ENCODE measurements around the gene FITM1.

FITM1 gene

GRCh38 chr14:24119691-24120090 is 10.8 kb upstream of the FITM1 start:
- DNase-seq (ENCODE audit: low spot score): no peak

DNA sequence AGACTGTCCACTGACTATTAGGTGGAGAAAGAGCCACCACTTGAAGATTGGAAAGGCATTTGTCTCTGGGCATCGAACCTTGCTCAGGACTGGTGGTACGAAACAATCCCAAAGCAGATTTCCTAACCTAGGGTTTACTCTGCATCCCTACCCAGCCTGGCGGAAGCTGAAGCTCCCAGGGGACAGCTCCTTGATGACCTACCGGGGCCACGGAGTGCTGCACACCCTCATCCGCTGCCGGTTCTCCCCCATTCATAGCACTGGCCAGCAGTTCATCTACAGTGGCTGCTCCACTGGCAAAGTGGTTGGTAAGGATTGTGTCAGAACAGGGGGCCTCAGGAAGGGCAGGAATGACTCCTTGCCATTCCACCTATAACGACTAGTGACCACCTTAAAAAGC is 9.2 kb upstream of the FITM1 start:
- DNase-seq (ENCODE audit: low spot score): no peak

DNA sequence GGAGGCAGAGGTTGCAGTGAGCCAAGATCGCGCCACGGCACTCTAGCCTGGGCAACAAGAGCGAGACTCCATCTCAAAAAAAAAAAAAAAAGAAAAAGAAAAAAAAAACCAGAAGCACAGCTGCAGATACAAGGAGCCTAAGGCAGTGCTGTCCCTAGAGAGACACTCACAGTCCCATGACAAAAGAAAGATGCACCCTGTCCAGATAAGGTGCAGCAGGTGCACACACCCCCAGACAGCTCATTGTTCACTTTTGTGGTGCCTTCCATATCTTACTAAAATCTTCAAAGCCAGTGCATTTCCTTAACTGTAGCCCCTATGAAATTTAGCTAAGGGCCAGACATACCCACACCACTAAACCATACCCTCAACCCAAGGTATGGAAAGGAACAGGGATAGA is 8.0 kb upstream of the FITM1 start:
- no peak for DNase-seq (ENCODE audit: low spot score)

DNA sequence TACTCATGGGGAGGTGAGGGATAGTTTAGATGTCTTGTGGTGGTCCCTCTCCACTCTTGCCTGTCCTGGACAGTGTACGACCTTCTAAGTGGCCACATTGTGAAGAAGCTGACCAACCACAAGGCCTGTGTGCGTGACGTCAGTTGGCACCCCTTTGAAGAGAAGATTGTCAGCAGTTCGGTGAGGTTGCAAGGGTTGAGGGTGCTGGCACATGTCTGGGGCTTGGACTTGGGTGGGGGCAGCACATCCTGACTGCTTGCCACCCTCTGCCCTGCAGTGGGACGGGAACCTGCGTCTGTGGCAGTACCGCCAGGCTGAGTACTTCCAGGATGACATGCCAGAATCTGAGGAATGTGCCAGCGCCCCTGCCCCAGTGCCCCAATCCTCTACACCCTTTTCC is 7.6 kb upstream of the FITM1 start:
- no peak for DNase-seq (ENCODE audit: low spot score)

- no peak for DNase-seq (ENCODE audit: low spot score)
Measured at GRCh38 chr14:24123424-24124417, 6.7 kb upstream of the FITM1 start.

DNA sequence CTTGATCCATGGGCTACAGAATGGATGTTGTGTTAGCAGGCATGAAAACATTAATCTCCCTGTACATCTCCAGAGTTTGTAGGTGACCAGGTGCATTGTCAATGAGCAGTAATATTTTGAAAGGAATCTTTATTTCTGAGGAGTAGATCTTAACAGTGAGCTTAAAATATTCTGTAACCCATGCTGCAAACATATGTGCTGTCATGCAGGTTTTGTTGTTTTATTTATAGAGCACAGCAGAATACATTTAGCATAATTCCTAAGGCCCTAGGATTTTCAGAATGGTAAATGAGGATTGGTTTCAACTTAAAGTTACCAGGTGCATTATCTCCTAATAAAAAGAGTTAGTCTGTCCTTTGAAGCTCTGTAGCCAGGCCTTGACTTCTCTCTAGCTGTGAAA is 3.5 kb upstream of the FITM1 start:
- no peak for DNase-seq (ENCODE audit: low spot score)

DNA sequence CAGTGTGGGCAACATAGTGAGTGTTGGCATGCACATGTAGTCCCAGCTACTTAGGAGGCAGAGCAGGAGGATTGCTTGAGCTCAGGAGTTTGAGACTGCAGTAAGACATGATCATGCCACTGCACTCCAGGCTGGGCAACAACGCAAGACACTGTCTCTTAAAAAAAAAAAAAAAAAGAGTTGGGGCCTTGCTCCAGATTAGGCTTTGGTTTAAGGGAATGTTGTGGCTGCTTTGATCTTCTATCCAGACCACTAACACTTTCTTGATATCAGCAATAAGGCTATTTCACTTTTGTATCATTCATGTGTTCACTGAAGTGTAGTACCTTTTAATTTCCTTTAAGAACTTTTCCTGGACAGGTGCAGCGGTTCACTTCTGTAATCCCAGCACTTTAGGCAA is 2.8 kb upstream of the FITM1 start:
- DNase-seq (ENCODE audit: low spot score): no peak

- no peak for DNase-seq (ENCODE audit: low spot score)
Measured at GRCh38 chr14:24129410-24129998, 955 bp upstream of the FITM1 start.

DNA sequence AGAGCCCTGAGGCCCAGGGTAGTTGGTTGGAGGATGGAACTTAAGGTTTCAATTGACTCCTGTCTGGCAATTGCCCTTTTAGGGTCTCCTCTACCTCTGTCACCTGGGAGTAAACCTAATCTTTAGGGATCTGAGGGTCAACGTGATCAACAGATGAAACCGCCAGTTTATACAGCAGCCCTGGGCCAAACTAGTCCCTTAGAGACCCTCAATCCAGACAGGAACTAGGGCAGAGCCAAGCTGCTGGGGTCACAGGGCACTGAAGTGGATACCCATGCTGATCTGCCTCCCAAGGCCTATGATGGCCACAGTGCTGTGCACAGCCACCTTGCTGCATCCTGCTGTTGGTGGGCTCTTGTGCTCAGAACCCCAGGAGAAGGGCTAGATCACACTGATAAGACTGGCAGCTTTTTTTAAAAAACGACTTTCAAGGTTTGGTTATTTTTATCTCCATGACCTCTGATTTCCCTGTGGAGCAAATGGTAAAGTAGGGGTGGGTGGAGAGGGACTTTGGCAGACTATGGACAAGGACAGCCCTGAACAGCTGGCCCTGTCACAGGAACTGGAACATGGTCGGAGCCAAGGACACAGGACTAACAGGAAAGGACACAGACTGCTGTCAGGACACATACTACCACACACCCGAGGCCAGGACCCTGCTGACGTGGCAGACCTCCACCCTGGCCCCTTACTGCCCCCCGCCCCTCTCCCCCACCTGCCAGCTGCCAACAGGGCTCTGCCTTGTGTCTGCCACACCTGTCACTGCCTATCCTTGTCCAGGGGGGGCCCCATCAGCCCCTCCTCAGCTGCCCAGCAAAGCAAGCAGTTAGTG is 474 bp downstream of the FITM1 start:
- no peak for DNase-seq (ENCODE audit: low spot score)

DNA sequence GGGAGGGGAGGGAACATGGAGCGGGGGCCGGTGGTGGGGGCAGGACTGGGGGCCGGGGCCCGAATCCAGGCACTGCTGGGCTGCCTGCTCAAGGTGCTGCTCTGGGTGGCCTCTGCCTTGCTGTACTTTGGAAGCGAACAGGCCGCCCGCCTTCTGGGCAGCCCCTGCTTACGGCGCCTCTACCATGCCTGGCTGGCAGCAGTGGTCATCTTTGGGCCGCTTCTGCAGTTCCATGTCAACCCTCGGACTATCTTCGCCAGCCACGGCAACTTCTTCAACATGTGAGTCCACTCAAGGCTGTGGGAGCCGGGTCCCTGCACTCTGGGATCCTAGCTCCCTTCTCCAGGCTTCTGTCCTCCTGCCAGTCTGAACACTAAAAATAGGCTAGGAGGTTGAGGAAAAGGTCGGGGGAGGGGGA is 1.1 kb downstream of the FITM1 start:
- no peak for DNase-seq (ENCODE audit: low spot score)

DNA sequence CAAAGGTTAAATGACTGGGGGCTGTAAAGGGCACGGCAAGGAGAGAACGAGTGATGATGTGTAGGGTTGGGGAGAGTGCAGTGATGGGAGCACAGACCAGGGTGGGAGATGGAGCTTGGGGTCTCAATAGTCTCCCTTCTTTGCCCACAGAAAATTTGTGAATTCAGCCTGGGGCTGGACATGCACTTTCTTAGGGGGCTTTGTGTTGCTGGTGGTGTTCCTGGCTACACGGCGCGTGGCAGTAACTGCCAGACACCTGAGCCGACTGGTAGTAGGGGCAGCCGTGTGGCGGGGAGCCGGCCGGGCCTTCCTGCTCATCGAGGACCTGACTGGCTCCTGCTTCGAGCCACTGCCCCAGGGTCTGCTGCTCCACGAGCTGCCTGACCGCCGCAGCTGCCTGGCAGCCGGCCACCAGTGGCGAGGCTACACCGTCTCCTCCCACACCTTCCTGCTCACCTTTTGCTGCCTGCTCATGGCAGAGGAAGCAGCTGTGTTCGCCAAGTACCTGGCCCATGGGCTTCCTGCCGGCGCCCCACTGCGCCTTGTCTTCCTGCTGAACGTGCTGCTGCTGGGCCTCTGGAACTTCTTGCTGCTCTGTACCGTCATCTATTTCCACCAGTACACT is 1.7 kb downstream of the FITM1 start:
- no peak for DNase-seq (ENCODE audit: low spot score)

DNA sequence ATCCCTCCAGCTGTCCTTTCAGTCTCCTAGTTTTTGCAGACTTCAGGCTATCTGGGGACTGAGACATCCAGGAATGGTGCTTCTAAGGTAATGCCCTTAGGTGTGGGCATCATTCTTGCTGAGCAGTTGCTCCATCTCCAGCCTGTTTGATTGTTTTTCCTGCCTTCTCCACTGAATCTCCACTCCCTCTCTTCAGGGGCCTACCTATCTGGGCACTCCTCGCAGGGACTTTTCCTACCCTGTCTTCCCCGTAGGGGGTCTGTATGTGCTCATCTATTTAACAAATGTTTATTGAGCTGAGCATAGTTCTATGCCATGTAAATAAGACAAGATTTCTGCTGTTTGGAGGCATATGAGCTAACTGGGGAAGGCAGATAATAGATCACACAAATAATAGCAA is 2.5 kb downstream of the FITM1 start:
- DNase-seq (ENCODE audit: low spot score): no peak

GRCh38 chr14:24133735-24134134 is 3.3 kb downstream of the FITM1 start:
- DNase-seq (ENCODE audit: low spot score): no peak

DNA sequence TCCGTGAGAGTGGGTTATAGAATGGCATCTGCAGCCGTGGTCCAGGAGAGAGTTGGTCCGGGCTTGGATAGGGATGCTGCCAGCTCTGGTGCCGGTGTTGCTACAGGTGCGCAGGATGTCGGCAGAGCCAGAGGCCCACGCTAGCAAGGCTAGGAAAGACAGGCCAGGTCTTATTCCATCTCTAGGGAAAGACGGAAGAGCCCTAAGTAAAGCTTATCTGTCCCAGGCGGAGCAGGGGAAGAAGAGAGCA is 5.0 kb downstream of the FITM1 start:
- no peak for DNase-seq (ENCODE audit: low spot score)

- peak; percentile 91 for DNase-seq (ENCODE audit: low spot score)
Measured at GRCh38 chr14:24135834-24136683, 5.6 kb downstream of the FITM1 start, which contains the start of gene PSME1. TSS of gene PSME1 (plus strand) at chr14:24136194. CDS start at chr14:24136263, 69 bp downstream.

DNA sequence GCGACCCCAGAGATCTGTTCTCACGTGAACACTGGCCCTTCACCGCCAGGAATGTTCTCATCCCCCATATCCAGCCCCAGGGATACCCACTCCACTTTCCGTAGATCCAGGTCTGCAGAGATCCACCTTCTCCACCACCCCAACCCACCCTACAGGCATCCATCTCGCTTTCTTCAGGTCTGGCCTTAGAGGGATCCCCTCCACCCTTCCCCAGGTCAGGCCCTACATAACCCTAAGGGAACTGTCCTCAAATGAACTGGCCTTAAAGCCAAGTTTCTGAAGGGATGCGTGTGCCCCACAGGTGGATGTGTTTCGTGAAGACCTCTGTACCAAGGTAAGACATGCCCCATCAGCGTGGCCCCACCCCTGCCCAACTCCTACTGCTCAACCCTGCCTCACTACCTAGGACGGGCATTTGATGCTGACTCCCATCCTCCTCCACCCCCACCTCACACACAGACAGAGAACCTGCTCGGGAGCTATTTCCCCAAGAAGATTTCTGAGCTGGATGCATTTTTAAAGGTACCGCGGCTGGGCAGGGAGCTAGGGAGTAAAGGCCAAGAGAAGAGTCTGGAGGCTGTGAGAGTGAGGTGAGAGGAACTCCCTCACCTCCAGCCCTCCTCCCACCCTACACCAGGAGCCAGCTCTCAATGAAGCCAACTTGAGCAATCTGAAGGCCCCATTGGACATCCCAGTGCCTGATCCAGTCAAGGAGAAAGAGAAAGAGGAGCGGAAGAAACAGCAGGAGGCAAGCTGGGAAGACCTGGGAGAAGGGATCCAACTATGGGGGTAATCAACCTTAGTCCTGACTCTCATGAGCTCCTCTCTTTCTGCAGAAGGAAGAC is 6.4 kb downstream of the FITM1 start:
- no peak for DNase-seq (ENCODE audit: low spot score)

DNA sequence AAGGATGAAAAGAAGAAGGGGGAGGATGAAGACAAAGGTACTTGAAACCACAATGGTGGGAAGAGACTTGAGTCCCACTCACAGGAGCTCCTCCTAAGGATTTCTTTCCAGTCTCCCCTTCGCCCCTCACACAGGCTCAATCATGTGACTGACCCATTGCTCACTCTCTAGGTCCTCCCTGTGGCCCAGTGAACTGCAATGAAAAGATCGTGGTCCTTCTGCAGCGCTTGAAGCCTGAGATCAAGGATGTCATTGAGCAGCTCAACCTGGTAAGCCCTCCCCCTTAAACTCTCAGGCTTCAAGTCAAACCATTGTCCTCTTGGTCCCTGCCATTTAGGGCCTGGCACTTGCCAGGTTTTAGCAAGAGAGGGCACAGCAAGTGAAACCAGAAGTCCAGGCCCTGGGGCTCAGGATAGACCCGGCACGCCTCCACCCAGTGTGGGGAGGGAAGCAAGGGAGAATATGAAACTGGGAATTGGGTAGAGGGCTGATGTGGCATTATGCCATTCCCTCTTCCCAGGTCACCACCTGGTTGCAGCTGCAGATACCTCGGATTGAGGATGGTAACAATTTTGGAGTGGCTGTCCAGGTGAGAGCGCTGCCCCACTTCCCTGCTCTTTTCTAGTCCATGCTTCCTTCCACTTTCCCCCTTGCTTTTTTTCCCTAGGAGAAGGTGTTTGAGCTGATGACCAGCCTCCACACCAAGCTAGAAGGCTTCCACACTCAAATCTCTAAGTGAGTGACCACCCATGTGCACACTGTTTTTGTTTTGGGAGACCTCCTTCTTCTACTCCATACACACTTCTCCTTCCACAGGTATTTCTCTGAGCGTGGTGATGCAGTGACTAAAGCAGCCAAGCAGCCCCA is 7.3 kb downstream of the FITM1 start:
- no peak for DNase-seq (ENCODE audit: low spot score)

DNA sequence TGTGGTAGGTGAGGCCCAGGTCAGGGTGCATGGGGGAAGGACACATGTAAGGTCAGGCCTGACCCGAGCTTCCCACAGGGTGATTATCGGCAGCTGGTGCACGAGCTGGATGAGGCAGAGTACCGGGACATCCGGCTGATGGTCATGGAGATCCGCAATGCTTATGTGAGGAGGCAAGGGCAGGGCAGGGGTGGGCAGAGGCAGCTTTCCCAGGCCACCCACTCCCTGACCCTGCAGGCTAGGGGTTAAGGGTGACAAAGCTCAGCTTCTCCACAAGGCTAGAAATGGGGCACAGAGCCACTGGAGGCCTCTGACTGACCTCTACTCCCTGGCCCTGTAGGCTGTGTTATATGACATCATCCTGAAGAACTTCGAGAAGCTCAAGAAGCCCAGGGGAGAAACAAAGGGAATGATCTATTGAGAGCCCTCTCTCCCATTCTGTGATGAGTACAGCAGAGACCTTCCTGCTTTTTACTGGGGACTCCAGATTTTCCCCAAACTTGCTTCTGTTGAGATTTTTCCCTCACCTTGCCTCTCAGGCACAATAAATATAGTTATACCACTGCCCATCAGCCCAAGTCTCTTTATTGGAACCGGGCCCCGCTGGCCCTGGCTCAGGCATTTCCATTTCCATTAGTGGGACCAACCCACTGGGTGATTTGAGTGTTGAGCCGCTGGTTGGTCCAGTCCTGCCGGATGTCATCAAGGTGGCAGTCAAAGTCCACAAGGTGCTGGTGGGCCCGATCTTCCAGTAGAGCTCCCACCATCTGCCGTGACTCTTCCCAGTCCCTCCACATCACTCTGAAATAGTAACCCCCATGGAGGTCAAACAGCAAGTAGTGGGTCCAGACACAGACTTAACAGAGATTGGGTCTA is 8.2 kb downstream of the FITM1 start:
- no peak for DNase-seq (ENCODE audit: low spot score)

All from HuH-7 (cell line).